HepG2 (cell line): ENCODE data around the gene KDM5B. TPM values are rescaled to one million over a fixed set of nuclear protein-coding genes. Genes with fewer than 3 reads are reported as not detected.

Experiments used
- ATAD3A ChIP-seq: sonication (generic); formaldehyde crosslinking; IDR thresholded peaks from 2 replicates; pipeline ENCODE4 v1.4.0; 2020; ENCODE audit warnings: missing genetic modification reagents
- MAFK ChIP-seq, 2 experiments: IDR thresholded peaks in 1 of 2; conservative IDR thresholded peaks in 1 of 2; 2 replicates each; pipeline ENCODE4 v1.6.1; 2011; ENCODE audit warnings: improper control_type of control experiment in 2 of 2, low read length in 2 of 2
- MED13 ChIP-seq: sonication (generic); formaldehyde crosslinking; IDR thresholded peaks from 2 replicates; pipeline ENCODE4 v1.5.0; 2020; ENCODE audit warnings: missing genetic modification reagents
- PCBP1 ChIP-seq: fragments of 200-400 bp; formaldehyde crosslinking; IDR thresholded peaks from 2 replicates; pipeline ENCODE4 v1.6.1; 2017; ENCODE audit warnings: mild to moderate bottlenecking, low read depth, low read length, borderline replicate concordance
- RELA ChIP-seq: sonication (generic); formaldehyde crosslinking; IDR thresholded peaks from 2 replicates; pipeline ENCODE4 v1.4.0; 2020; ENCODE audit warnings: missing genetic modification reagents
- SMAD9 ChIP-seq: sonication (generic); formaldehyde crosslinking; IDR thresholded peaks from 2 replicates; pipeline ENCODE4 v1.5.1; 2020; ENCODE audit warnings: mild to moderate bottlenecking, missing genetic modification reagents
- SNRNP70 ChIP-seq: fragments of 200-400 bp; formaldehyde crosslinking; IDR thresholded peaks from 2 replicates; pipeline ENCODE4 v1.6.1; 2017; ENCODE audit warnings: mild to moderate bottlenecking, low read depth, low read length, moderate library complexity
- ZNF124 ChIP-seq: sonication (generic); formaldehyde crosslinking; IDR thresholded peaks from 2 replicates; pipeline ENCODE4 v1.4.0; 2020; ENCODE audit warnings: missing genetic modification reagents
- ZNF713 ChIP-seq: sonication (generic); formaldehyde crosslinking; IDR thresholded peaks from 2 replicates; pipeline ENCODE4 v1.4.0; 2020; ENCODE audit warnings: mild to moderate bottlenecking, missing genetic modification reagents
- polyA plus RNA-seq, 8 experiments: library from polyadenylated mRNA; depleted of rRNA in 3 of 8; stranded (reverse) in 7 of 8; unstranded in 1 of 8; fragments of >200 nt; fragmentation: Illumina TruSeq in 4 of 8; extraction: Trizol in 4 of 8; gene quantifications; 2 replicates each; pipeline versions ENCODE4 v1.2.1 to v1.2.3, GENCODE V29; 2011 to 2016; ENCODE audit warnings: low read depth in 4 of 8, missing spikeins in 1 of 8, mixed read lengths in 1 of 8; ENCODE audit not compliant: insufficient read depth in 1 of 8
- total RNA-seq, 5 experiments: library from RNA; depleted of rRNA; stranded (reverse); fragments of >200 nt; fragmentation: Illumina TruSeq; extraction: Trizol; gene quantifications; 2 replicates each; pipeline ENCODE4 v1.2.3, GENCODE V29; 2016; ENCODE audit warnings: low read depth in 1 of 5
- TF ChIP-seq, protein P1 (sequence below): IDR thresholded peaks from 2 replicates; pipeline ENCODE4 v1.6.1; 2016; ENCODE audit warnings: missing biosample characterization, missing genetic modification reagents, low read depth
- TF ChIP-seq, protein P2 (sequence below): sonication (generic); formaldehyde crosslinking; IDR thresholded peaks from 2 replicates; pipeline ENCODE4 v1.4.0; 2020; ENCODE audit warnings: low read depth, missing genetic modification reagents
- TF ChIP-seq, protein P3 (sequence below): sonication (generic); formaldehyde crosslinking; IDR thresholded peaks from 2 replicates; pipeline ENCODE4 v1.8.0; 2023; ENCODE audit warnings: mild to moderate bottlenecking, missing genetic modification reagents
- TF ChIP-seq, protein P4 (sequence below): sonication (generic); formaldehyde crosslinking; IDR thresholded peaks from 2 replicates; pipeline ENCODE4 v1.5.1; 2020; ENCODE audit warnings: missing genetic modification reagents, mild to moderate bottlenecking, borderline replicate concordance
- TF ChIP-seq, protein P5 (sequence below): sonication (generic); formaldehyde crosslinking; IDR thresholded peaks from 2 replicates; pipeline ENCODE4 v1.5.0; 2020; ENCODE audit warnings: missing genetic modification reagents
- TF ChIP-seq, protein P6 (sequence below): sonication (generic); formaldehyde crosslinking; IDR thresholded peaks from 2 replicates; pipeline ENCODE4 v1.8.0; 2022; ENCODE audit warnings: mild to moderate bottlenecking, missing genetic modification reagents
- TF ChIP-seq, protein P7 (sequence below): sonication (generic); formaldehyde crosslinking; IDR thresholded peaks from 2 replicates; pipeline ENCODE4 v1.8.0; 2022; ENCODE audit warnings: mild to moderate bottlenecking, missing genetic modification reagents, moderate library complexity

Gene KDM5B
- total and polyA plus RNA-seq, 2 of the 13 experiments (the other 11 are each of a cell fraction or from before 2014, with no cell fraction given), result 34.2 to 35.4 TPM

DNA sequence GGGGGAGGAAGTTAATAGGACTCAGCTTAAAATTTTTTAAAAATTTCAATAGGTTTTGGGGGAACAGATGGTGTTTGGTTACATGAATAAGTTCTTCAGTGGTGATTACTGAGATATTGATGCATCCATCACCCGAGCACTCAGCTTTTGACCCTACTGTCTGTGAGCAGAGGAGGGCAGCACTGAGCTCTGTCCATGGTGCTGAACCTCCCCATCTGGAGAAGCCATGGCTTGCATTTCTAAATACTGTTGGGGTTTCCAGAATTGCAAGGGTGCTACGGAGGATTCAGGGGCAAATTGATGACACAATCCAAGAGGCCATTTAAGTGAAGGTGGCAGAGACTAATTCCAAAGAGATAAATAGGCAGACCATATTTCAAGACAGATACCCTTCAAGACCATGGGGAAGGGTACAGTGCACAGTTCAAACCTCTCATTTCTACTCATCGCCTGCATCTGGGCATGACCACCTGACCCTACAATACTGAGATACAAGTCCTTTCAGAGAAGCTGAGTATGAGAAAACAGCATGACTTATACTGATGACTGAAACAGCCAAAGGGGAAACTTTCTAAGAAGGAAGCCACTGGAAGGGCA, 115.2 kb downstream of the KDM5B start (continued):
- TF ChIP-seq, protein P1, sequence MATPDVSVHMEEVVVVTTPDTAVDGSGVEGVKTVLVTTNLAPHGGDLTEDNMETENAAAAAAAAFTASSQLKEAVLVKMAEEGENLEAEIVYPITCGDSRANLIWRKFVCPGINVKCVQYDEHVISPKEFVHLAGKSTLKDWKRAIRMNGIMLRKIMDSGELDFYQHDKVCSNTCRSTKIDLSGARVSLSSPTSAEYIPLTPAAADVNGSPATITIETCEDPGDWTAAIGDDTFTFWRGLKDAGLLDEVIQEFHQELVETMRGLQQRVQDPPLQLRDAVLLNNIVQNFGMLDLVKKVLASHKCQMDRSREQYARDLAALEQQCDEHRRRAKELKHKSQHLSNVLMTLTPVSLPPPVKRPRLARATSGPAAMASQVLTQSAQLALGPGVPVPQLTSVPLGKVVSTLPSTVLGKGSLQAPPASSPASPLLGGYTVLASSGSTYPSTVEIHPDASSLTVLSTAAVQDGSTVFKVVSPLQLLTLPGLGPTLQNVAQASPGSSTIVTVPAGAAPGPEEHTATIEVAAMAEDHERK (CRISPR knock-in tag), result no peak
- TF ChIP-seq, protein P2, sequence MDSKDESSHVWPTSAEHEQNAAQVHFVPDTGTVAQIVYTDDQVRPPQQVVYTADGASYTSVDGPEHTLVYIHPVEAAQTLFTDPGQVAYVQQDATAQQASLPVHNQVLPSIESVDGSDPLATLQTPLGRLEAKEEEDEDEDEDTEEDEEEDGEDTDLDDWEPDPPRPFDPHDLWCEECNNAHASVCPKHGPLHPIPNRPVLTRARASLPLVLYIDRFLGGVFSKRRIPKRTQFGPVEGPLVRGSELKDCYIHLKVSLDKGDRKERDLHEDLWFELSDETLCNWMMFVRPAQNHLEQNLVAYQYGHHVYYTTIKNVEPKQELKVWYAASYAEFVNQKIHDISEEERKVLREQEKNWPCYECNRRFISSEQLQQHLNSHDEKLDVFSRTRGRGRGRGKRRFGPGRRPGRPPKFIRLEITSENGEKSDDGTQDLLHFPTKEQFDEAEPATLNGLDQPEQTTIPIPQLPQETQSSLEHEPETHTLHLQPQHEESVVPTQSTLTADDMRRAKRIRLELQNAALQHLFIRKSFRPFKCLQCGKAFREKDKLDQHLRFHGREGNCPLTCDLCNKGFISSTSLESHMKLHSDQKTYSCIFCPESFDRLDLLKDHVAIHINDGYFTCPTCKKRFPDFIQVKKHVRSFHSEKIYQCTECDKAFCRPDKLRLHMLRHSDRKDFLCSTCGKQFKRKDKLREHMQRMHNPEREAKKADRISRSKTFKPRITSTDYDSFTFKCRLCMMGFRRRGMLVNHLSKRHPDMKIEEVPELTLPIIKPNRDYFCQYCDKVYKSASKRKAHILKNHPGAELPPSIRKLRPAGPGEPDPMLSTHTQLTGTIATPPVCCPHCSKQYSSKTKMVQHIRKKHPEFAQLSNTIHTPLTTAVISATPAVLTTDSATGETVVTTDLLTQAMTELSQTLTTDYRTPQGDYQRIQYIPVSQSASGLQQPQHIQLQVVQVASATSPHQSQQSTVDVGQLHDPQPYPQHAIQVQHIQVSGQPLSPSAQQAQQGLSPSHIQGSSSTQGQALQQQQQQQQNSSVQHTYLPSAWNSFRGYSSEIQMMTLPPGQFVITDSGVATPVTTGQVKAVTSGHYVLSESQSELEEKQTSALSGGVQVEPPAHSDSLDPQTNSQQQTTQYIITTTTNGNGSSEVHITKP (CRISPR knock-in tag), result peak; percentile 52; the same call in 1 of the 2 replicates
- peak; percentile 93; the same call in 1 of the 2 replicates for TF ChIP-seq ATAD3A (CRISPR knock-in tag)
- 0 out of 2 replicates have a peak, but pooled peaks have one; percentile 51 for TF ChIP-seq MED13 (CRISPR knock-in tag)
- TF ChIP-seq, protein P3, sequence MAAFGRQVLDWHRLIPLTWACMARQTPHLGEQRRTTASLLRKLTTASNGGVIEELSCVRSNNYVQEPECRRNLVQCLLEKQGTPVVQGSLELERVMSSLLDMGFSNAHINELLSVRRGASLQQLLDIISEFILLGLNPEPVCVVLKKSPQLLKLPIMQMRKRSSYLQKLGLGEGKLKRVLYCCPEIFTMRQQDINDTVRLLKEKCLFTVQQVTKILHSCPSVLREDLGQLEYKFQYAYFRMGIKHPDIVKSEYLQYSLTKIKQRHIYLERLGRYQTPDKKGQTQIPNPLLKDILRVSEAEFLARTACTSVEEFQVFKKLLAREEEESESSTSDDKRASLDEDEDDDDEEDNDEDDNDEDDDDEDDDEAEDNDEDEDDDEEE, result peak; percentile 72; the same call in 1 of the 2 replicates
- no peak for TF ChIP-seq SNRNP70
- TF ChIP-seq RELA, result no peak
- TF ChIP-seq, protein P4, sequence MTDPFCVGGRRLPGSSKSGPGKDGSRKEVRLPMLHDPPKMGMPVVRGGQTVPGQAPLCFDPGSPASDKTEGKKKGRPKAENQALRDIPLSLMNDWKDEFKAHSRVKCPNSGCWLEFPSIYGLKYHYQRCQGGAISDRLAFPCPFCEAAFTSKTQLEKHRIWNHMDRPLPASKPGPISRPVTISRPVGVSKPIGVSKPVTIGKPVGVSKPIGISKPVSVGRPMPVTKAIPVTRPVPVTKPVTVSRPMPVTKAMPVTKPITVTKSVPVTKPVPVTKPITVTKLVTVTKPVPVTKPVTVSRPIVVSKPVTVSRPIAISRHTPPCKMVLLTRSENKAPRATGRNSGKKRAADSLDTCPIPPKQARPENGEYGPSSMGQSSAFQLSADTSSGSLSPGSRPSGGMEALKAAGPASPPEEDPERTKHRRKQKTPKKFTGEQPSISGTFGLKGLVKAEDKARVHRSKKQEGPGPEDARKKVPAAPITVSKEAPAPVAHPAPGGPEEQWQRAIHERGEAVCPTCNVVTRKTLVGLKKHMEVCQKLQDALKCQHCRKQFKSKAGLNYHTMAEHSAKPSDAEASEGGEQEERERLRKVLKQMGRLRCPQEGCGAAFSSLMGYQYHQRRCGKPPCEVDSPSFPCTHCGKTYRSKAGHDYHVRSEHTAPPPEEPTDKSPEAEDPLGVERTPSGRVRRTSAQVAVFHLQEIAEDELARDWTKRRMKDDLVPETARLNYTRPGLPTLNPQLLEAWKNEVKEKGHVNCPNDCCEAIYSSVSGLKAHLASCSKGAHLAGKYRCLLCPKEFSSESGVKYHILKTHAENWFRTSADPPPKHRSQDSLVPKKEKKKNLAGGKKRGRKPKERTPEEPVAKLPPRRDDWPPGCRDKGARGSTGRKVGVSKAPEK, result no peak
- TF ChIP-seq, protein P5, sequence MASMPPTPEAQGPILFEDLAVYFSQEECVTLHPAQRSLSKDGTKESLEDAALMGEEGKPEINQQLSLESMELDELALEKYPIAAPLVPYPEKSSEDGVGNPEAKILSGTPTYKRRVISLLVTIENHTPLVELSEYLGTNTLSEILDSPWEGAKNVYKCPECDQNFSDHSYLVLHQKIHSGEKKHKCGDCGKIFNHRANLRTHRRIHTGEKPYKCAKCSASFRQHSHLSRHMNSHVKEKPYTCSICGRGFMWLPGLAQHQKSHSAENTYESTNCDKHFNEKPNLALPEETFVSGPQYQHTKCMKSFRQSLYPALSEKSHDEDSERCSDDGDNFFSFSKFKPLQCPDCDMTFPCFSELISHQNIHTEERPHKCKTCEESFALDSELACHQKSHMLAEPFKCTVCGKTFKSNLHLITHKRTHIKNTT (CRISPR knock-in tag), result no peak
- TF ChIP-seq, protein P6, sequence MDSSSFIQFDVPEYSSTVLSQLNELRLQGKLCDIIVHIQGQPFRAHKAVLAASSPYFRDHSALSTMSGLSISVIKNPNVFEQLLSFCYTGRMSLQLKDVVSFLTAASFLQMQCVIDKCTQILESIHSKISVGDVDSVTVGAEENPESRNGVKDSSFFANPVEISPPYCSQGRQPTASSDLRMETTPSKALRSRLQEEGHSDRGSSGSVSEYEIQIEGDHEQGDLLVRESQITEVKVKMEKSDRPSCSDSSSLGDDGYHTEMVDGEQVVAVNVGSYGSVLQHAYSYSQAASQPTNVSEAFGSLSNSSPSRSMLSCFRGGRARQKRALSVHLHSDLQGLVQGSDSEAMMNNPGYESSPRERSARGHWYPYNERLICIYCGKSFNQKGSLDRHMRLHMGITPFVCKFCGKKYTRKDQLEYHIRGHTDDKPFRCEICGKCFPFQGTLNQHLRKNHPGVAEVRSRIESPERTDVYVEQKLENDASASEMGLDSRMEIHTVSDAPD (CRISPR knock-in tag), result no peak
- no peak for TF ChIP-seq SMAD9 (CRISPR knock-in tag)
- no peak for TF ChIP-seq MAFK (conservative IDR thresholded peaks at IDR 0.05 in 1 of 2, IDR thresholded peaks at IDR 0.05 in 1 of 2; ENCODE audit: low read length in 2 of 2)
- no peak for TF ChIP-seq ZNF713 (CRISPR knock-in tag)
- TF ChIP-seq ZNF124 (CRISPR knock-in tag), result peak; percentile 83; the same call in 1 of the 2 replicates
- TF ChIP-seq, protein P7, sequence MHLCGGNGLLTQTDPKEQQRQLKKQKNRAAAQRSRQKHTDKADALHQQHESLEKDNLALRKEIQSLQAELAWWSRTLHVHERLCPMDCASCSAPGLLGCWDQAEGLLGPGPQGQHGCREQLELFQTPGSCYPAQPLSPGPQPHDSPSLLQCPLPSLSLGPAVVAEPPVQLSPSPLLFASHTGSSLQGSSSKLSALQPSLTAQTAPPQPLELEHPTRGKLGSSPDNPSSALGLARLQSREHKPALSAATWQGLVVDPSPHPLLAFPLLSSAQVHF (CRISPR knock-in tag), result no peak
- TF ChIP-seq PCBP1, result no peak
